Endodermal cell (in vitro differentiated cells): ENCODE data around the gene SYT10. TPM values are rescaled to one million over a fixed set of nuclear protein-coding genes. Genes with fewer than 3 reads are reported as not detected.

ENCODE experiments used
- DNase-seq: peaks from one replicate; pipeline ENCODE4 v3.0.0-alpha.2; 2017
- H3K27ac ChIP-seq: 2 replicates; pipeline ENCODE4 v1.5.1; 2013; ENCODE audit warnings: mild to moderate bottlenecking, low read depth, low read length, moderate library complexity
- H3K27me3 ChIP-seq: 2 replicates; pipeline ENCODE4 v1.6.1; 2013; ENCODE audit warnings: mild to moderate bottlenecking, low read length, moderate library complexity; ENCODE audit not compliant: insufficient read depth, control insufficient read depth, poor library complexity, severe bottlenecking
- H3K36me3 ChIP-seq: 2 replicates; pipeline ENCODE4 v1.7.0; 2013; ENCODE audit warnings: mild to moderate bottlenecking, low read length, moderate library complexity; ENCODE audit not compliant: control insufficient read depth, insufficient read depth
- H3K4me1 ChIP-seq: one replicate; pipeline ENCODE4 v1.7.0; 2013; ENCODE audit warnings: low read length; ENCODE audit not compliant: control insufficient read depth, insufficient read depth
- H3K4me3 ChIP-seq: 2 replicates; pipeline ENCODE4 v1.5.1; 2013; ENCODE audit warnings: mild to moderate bottlenecking, low read length, moderate library complexity
- H3K9ac ChIP-seq: 2 replicates; pipeline ENCODE4 v1.6.1; 2013; ENCODE audit warnings: mild to moderate bottlenecking, low read length, moderate library complexity; ENCODE audit not compliant: poor library complexity, severe bottlenecking; ENCODE audit errors: extremely low read depth
- H3K9me3 ChIP-seq: 2 replicates; pipeline ENCODE4 v1.6.1; 2013; ENCODE audit warnings: mild to moderate bottlenecking, low read length, moderate library complexity; ENCODE audit not compliant: control insufficient read depth
- H3K27ac Mint-ChIP-seq: 2 replicates; pipeline ENCODE4 v1.8.0; 2020; ENCODE audit warnings: mixed read lengths
- H3K27me3 Mint-ChIP-seq: 2 replicates; pipeline ENCODE4 v1.8.0; 2021; ENCODE audit warnings: mild to moderate bottlenecking, mixed read lengths; ENCODE audit not compliant: insufficient read depth
- H3K36me3 Mint-ChIP-seq: 2 replicates; pipeline ENCODE4 v1.8.0; 2020; ENCODE audit warnings: low read depth, mixed read lengths
- H3K4me1 Mint-ChIP-seq: 2 replicates; pipeline ENCODE4 v1.8.0; 2020; ENCODE audit warnings: mixed read lengths
- H3K4me3 Mint-ChIP-seq: 2 replicates; pipeline ENCODE4 v1.8.0; 2020; ENCODE audit warnings: mild to moderate bottlenecking, moderate library complexity, mixed read lengths
- H3K9me3 Mint-ChIP-seq: 2 replicates; pipeline ENCODE4 v1.8.0; 2020; ENCODE audit warnings: mild to moderate bottlenecking, mixed read lengths
- WGBS, 2 experiments: methylation state at CpG; one replicate each; pipeline versions ENCODE4 v1.1.5 to v1.1.7; 2013; ENCODE audit warnings: missing lambda C conversion rate in 2 of 2, mixed read lengths in 1 of 2; ENCODE audit not compliant: insufficient coverage in 1 of 2, insufficient read length in 1 of 2; 5-methylcytosine and 5-hydroxymethylcytosine counted together
- total RNA-seq, 2 donors: library from RNA; stranded (reverse); fragmentation: NEBNext Ultra II Directional in 1 of 2; extraction: Animal tissue kit (Norgen Biotek cat#: 25700) in 1 of 2; gene quantifications; 2 replicates in 1 of 2; 3 replicates in 1 of 2; pipeline ENCODE4 v1.2.1, GENCODE V29; 2021
- TF ChIP-seq, protein P1 (sequence below): fragments of 200-600 bp; sonication (generic); conservative IDR thresholded peaks from 2 replicates; pipeline ENCODE4 v1.5.0; 2021; ENCODE audit warnings: antibody characterized with exemption, mild to moderate bottlenecking

The SYT10 gene
- total RNA-seq, 2 donors from 2014 or later: 10.2 to 10.6 TPM

DNA sequence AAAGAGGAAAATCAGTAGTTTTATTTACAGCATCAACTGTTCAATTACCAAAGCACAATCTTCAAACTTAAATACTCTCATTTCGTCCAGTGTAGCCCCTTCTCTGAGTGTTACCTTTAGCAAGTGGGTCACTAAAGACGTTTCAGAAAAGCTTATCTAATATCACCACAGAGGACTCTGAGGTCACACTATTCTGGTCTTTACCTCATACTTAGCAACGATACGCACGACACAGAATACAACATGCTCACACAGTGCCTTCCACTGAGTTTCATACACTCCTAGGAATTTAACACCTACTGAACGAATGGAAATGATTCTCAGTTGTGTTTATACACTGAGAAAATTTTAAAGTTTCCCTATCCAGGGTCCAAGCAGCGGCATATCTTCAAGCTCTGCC is 2.0 kb downstream of the SYT10 start:
- WGBS, 2 experiments: 90 to 93% methylated on average over 6 to 7 of the region's 7 CpGs
- Mint-ChIP-seq H3K9me3 (no peaks in the 10 kb centered on the region), H3K27ac (no peak overlapping the region), H3K27me3 (peaks cover 47% of the 10 kb centered on the region), H3K4me3 (peak overlapping the region; percentile 75), H3K36me3 (peaks cover 4% of the 10 kb centered on the region), H3K4me1 (peaks cover 24% of the 10 kb centered on the region)
- TF ChIP-seq, protein P1, sequence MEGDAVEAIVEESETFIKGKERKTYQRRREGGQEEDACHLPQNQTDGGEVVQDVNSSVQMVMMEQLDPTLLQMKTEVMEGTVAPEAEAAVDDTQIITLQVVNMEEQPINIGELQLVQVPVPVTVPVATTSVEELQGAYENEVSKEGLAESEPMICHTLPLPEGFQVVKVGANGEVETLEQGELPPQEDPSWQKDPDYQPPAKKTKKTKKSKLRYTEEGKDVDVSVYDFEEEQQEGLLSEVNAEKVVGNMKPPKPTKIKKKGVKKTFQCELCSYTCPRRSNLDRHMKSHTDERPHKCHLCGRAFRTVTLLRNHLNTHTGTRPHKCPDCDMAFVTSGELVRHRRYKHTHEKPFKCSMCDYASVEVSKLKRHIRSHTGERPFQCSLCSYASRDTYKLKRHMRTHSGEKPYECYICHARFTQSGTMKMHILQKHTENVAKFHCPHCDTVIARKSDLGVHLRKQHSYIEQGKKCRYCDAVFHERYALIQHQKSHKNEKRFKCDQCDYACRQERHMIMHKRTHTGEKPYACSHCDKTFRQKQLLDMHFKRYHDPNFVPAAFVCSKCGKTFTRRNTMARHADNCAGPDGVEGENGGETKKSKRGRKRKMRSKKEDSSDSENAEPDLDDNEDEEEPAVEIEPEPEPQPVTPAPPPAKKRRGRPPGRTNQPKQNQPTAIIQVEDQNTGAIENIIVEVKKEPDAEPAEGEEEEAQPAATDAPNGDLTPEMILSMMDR: no peak
- peaks cover 4% of the 10 kb centered on the region for H3K4me1 ChIP-seq
- DNase-seq: no peak
- no peak overlapping the region for H3K27ac ChIP-seq
- H3K36me3 ChIP-seq: no peaks in the 10 kb centered on the region
- H3K4me3 ChIP-seq: peak overlapping the region; percentile 90
- H3K9ac ChIP-seq: no peak overlapping the region
- no peaks in the 10 kb centered on the region for H3K9me3 ChIP-seq
- peaks cover 21% of the 10 kb centered on the region for H3K27me3 ChIP-seq

DNA sequence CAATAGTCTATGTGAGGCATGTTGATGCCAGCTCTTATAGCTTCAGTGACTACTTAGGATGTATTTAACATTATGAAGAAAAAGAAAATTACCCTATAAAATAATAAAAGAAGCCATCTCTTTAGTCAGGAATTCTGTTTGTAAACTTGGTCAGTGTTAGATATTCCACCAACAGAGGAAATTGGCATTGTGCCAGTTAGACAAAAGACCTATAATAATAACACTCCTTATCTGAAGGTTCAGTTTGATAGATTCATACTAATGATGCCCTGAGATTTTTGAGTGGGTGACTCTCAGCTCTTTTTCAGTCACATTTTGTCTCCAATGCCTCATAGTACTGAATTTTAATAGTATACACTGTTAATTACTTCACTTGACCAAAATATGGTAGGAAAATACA is 6.6 kb downstream of the SYT10 start:
- no peak overlapping the region for H3K4me3 ChIP-seq
- H3K4me1 ChIP-seq: no peaks in the 10 kb centered on the region
- TF ChIP-seq, protein P1: no peak
- peaks cover 4% of the 10 kb centered on the region for H3K9me3 ChIP-seq
- Mint-ChIP-seq H3K4me1 (peaks cover 5% of the 10 kb centered on the region), H3K9me3 (peaks cover 5% of the 10 kb centered on the region), H3K27me3 (peaks cover 20% of the 10 kb centered on the region), H3K27ac (no peak overlapping the region), H3K4me3 (no peak overlapping the region), H3K36me3 (peaks cover 9% of the 10 kb centered on the region)
- no peak for DNase-seq
- peaks cover 7% of the 10 kb centered on the region for H3K27me3 ChIP-seq
- no peak overlapping the region for H3K9ac ChIP-seq
- no peak overlapping the region for H3K27ac ChIP-seq
- H3K36me3 ChIP-seq: no peaks in the 10 kb centered on the region

DNA sequence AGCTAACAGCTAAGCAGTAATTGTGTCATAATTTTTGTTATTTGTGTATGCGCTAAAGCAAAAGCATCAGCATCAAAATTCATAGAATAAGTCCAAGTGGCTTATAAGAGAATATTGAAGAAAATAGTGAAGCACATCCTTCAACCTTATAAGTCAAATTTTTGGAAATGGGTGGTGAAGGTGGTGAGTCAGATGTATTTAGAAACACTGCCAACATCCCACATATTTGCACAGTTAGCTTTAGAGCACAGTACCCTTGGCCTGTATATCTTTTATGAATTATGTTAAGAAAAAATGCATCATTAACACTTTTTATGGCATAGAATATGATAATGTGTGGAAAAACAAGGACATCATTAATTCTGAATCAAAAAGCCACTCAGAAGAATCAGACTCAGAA is 8.0 kb downstream of the SYT10 start:
- Histone ChIP-seq H3K4me3 (no peak overlapping the region), H3K36me3 (no peaks in the 10 kb centered on the region), H3K27ac (no peak overlapping the region), H3K4me1 (no peaks in the 10 kb centered on the region), H3K27me3 (no peaks in the 10 kb centered on the region), H3K9me3 (peaks cover 4% of the 10 kb centered on the region), H3K9ac (no peak overlapping the region)
- Mint-ChIP-seq H3K9me3 (peaks cover 5% of the 10 kb centered on the region), H3K27ac (no peak overlapping the region), H3K4me1 (no peaks in the 10 kb centered on the region), H3K4me3 (no peak overlapping the region), H3K27me3 (peaks cover 6% of the 10 kb centered on the region), H3K36me3 (peaks cover 7% of the 10 kb centered on the region)
- no peak for DNase-seq
- TF ChIP-seq, protein P1: no peak
- WGBS, 2 experiments: 100% methylated on average over 1 of the region's 1 CpG; no CpG with 5 or more reads in 1 of the 2 experiments
